IPS-18a (cell line): ENCODE results near the gene ITPKB.

Experiments
- H3K27ac ChIP-seq: one replicate; pipeline ENCODE4 v1.5.1; 2013; ENCODE audit warnings: low read length
- H3K27me3 ChIP-seq: one replicate; pipeline ENCODE4 v1.6.1; 2013; ENCODE audit warnings: mild to moderate bottlenecking, low read length; ENCODE audit not compliant: control insufficient read depth, insufficient read depth
- H3K36me3 ChIP-seq: one replicate; pipeline ENCODE4 v1.6.1; 2013; ENCODE audit warnings: low read depth, low read length; ENCODE audit not compliant: control insufficient read depth
- H3K4me1 ChIP-seq: one replicate; pipeline ENCODE4 v1.6.1; 2013; ENCODE audit warnings: low read depth, low read length; ENCODE audit not compliant: control insufficient read depth
- H3K4me3 ChIP-seq: one replicate; pipeline ENCODE4 v1.5.1; 2013; ENCODE audit warnings: low read length
- H3K9ac ChIP-seq: one replicate; pipeline ENCODE4 v1.6.1; 2013; ENCODE audit warnings: mild to moderate bottlenecking, low read length, moderate library complexity
- H3K9me3 ChIP-seq: one replicate; pipeline ENCODE4 v1.6.1; 2013; ENCODE audit warnings: low read depth, low read length; ENCODE audit not compliant: control insufficient read depth

Gene ITPKB

DNA sequence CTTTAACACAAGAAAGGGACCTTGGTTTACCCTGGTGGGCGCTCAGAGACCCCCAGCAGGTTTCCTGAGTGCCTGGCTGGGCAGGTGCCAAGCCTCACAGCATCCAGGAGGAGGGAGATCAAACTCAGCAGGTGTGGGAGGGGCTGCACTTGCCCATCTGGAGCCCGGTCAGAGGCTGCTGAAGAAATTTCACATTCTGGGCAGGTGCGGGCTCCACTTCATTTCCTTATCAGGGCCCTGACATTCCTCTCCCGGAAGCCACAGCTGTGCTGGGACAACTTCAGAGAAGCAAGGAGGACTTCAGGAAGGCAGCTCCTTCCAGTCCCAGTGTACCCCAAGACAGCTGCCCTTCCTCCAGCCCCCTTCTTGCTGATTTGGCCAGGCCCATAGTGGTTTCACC, 82.9 kb downstream of the ITPKB start:
- Histone ChIP-seq H3K27ac (no peak overlapping the region), H3K4me3 (no peak overlapping the region)

DNA sequence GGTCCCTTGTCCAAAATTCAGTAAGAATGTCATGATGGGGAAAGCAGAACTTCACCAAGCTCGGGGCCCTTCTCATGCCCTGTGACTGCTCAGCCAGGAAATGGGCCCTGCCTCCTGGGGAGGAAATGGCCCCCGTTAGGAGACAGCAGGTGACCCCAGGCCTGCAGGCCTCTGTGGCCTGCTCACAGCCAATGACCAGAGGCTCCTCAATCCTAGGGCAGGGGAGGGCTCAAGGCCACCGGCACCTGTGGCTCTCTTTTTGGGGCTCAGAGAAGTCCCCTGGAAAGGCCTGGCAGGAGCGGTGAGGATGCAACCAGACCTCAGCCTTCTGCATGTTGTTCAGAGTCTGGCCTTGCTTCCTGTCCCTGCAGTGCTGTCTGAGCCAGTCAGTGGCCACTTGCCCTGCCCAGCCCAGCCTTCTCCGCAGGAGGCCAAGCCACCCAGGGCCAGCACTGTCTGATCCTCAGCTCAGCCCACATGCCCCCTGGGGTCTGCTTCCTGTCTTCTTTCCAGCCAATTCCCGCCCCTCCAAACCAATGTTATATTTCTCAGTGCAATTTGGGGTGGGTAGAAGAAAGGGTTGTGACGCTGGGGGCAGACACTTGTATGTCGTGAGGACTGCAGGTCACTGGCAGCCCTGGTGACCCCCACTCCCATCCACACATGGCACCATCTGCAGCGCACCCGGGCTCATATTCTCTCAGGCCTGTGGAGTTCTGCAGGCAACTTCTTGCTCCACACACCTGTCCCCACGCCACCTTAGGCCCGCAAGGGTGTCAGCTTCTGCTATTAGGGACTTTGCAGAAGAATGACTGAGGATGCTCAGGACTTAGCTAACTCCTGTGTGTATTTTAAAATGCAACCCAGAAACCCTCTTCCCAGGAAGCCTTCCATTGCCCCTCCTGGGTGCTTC, 83.6 kb downstream of the ITPKB start:
- no peak overlapping the region for H3K4me3 ChIP-seq
- H3K9ac ChIP-seq: no peak overlapping the region
- H3K27ac ChIP-seq: no peak overlapping the region
- peaks cover 38% of the 10 kb centered on the region for H3K4me1 ChIP-seq
- no peaks in the 10 kb centered on the region for H3K9me3 ChIP-seq
- no peaks in the 10 kb centered on the region for H3K36me3 ChIP-seq
- H3K27me3 ChIP-seq: no peaks in the 10 kb centered on the region

More for the DNA sequence above, 82.9 kb downstream of the ITPKB start:
- no peaks in the 10 kb centered on the region for H3K9me3 ChIP-seq
- no peaks in the 10 kb centered on the region for H3K36me3 ChIP-seq
- H3K4me1 ChIP-seq: peaks cover 37% of the 10 kb centered on the region
- no peak overlapping the region for H3K9ac ChIP-seq
- no peaks in the 10 kb centered on the region for H3K27me3 ChIP-seq

DNA sequence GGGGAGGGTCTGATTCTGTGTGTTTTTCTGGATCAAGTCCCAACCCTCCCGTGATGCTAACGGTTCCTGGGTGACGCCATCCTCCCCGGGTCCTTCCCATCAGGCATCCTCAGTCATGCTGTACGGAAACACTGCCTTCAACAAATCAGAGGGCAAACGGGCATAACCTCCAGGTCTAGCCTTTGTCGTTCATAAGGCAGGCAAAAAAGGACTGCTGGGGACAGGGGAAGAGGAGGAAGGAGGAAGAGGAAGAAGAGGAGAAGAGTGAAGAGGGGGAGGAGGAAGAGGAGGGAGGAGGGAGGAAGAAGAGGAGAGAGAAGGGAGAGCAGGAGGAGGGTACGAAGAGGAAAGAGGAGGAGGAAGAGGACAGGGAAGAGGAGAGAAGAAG, 84.4 kb downstream of the ITPKB start:
- Histone ChIP-seq H3K27ac (no peak overlapping the region), H3K27me3 (no peaks in the 10 kb centered on the region), H3K4me1 (peaks cover 45% of the 10 kb centered on the region), H3K9me3 (no peaks in the 10 kb centered on the region), H3K4me3 (no peak overlapping the region), H3K36me3 (no peaks in the 10 kb centered on the region), H3K9ac (no peak overlapping the region)

DNA sequence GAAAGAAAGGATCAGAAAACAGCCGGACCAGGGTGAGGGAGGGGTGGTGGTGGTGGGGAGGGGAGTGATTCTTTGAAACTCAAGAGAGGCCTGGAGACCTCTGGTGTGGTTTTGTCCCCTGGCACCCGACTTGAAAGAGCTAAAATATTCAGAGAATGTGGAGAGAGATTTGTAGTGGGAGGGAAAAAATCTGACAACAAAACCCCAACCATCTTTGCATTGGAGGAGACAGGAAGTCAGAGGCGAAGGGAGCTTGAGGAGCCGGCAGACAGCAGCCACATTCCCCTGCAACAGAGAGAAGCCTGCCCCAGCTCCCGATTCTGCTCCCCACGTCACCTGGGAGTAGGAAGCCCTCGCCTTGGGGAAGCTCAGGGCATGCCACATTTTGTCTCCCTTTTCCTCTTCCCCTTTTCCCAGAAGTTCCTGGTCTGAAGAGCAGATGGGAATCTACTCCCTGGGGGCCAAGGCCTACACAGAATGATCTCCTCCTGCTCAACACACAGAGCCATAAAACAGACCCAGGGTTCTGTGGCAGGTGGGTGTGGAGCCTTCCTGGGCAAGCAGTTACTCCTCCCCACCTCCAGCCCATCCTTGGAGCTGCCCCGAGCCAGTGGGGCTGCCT, 84.9 kb downstream of the ITPKB start:
- no peak overlapping the region for H3K9ac ChIP-seq
- H3K4me3 ChIP-seq: no peak overlapping the region
- H3K9me3 ChIP-seq: no peaks in the 10 kb centered on the region
- peaks cover 45% of the 10 kb centered on the region for H3K4me1 ChIP-seq
- no peaks in the 10 kb centered on the region for H3K36me3 ChIP-seq
- no peak overlapping the region for H3K27ac ChIP-seq
- H3K27me3 ChIP-seq: no peaks in the 10 kb centered on the region

- Histone ChIP-seq H3K4me3 (no peak overlapping the region), H3K27ac (no peak overlapping the region), H3K27me3 (no peaks in the 10 kb centered on the region), H3K9me3 (no peaks in the 10 kb centered on the region), H3K9ac (no peak overlapping the region), H3K4me1 (peaks cover 45% of the 10 kb centered on the region), H3K36me3 (no peaks in the 10 kb centered on the region)
Observed at GRCh38 chr1:226653311-226653921, 85.7 kb downstream of the ITPKB start.

DNA sequence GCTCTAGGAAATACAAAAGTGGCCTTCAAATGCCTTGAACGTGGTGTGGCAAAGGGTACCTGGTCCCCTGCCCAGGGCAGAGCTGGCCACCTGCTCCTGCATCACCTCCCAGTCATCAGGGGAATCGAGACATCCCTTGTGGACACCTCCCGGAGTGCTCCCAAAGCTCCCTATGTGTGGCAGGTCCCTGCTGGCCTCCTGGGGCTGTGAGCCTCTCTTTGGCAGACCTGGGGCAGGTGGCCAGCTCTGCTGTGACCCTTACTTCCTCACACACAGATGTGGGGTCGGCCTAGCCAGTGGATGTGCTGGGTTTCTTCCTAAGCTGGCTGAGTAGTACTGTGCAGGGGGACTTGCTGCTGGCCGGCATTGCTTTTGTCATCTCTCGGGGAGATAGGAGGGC, 86.5 kb downstream of the ITPKB start:
- no peaks in the 10 kb centered on the region for H3K27me3 ChIP-seq
- no peak overlapping the region for H3K27ac ChIP-seq
- H3K4me1 ChIP-seq: peaks cover 38% of the 10 kb centered on the region
- no peaks in the 10 kb centered on the region for H3K36me3 ChIP-seq
- no peak overlapping the region for H3K9ac ChIP-seq
- no peaks in the 10 kb centered on the region for H3K9me3 ChIP-seq
- no peak overlapping the region for H3K4me3 ChIP-seq

- Histone ChIP-seq H3K9ac (no peak overlapping the region), H3K9me3 (no peaks in the 10 kb centered on the region), H3K4me1 (peaks cover 38% of the 10 kb centered on the region)
Observed at GRCh38 chr1:226651732-226652105, 87.4 kb downstream of the ITPKB start.

GRCh38 chr1:226651041-226651731, 87.9 kb downstream of the ITPKB start:
- no peak overlapping the region for H3K4me3 ChIP-seq
- H3K9ac ChIP-seq: no peak overlapping the region
- H3K9me3 ChIP-seq: no peaks in the 10 kb centered on the region
- no peaks in the 10 kb centered on the region for H3K36me3 ChIP-seq
- H3K4me1 ChIP-seq: peaks cover 37% of the 10 kb centered on the region
- H3K27ac ChIP-seq: no peak overlapping the region
- no peaks in the 10 kb centered on the region for H3K27me3 ChIP-seq

More at GRCh38 chr1:226651732-226652105, 87.4 kb downstream of the ITPKB start:
- H3K27ac ChIP-seq: no peak overlapping the region
- H3K27me3 ChIP-seq: no peaks in the 10 kb centered on the region
- H3K36me3 ChIP-seq: no peaks in the 10 kb centered on the region
- H3K4me3 ChIP-seq: no peak overlapping the region

DNA sequence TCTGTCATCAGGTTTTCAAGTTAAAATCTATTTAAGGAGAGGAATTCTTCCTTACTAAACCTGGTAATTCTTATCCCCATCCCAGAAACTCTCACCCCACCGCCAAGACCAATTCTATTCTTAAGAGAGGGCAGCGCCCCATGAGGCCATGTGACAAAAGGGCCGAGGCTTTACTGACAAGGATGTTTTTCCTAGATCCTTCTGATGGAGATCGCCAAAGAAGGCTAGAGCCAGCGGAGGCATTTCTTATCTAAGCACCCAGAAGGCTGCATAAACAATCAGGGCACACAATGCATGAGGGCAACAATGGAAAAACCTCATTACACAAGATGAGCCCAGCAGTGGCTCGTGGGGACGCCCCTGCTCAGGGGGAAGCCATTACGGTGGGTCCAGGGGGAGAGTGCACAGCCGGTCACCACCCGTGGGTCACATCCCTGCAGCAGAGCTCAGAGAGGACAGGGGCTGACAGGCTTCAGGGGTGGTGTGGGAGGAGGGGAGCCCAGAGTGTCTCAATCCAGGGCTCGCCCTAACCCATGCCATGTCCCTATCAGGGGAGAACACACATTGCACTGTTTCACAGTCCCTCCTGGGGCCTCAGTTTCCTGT, 88.7 kb downstream of the ITPKB start:
- Histone ChIP-seq H3K4me3 (no peak overlapping the region), H3K27me3 (no peaks in the 10 kb centered on the region), H3K9ac (no peak overlapping the region), H3K27ac (no peak overlapping the region), H3K36me3 (no peaks in the 10 kb centered on the region), H3K9me3 (no peaks in the 10 kb centered on the region), H3K4me1 (peaks cover 29% of the 10 kb centered on the region)

DNA sequence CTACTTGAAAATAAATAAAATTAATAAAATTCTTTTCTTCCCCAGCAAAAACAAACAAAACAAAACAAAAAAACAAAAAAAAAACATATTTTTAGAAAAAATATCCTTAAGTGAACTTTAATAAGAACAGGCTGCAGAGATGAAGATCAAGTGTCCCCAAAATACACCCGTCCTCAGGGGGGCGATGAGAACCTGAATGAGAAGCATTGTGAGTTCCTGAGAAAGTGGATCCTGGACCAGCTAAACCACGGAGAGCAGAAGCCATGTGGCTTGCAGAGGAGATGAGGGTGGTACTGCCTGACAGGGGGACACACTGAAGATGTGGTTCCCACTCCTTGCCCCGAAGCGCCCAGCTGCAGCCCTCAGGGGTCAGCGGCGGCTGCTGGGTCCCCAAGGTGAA, 89.3 kb downstream of the ITPKB start:
- H3K9me3 ChIP-seq: no peaks in the 10 kb centered on the region
- H3K27ac ChIP-seq: no peak overlapping the region
- no peaks in the 10 kb centered on the region for H3K27me3 ChIP-seq
- no peak overlapping the region for H3K4me3 ChIP-seq
- H3K9ac ChIP-seq: no peak overlapping the region
- H3K4me1 ChIP-seq: peaks cover 23% of the 10 kb centered on the region
- H3K36me3 ChIP-seq: no peaks in the 10 kb centered on the region

- H3K36me3 ChIP-seq: no peaks in the 10 kb centered on the region
- peaks cover 18% of the 10 kb centered on the region for H3K4me1 ChIP-seq
- no peaks in the 10 kb centered on the region for H3K27me3 ChIP-seq
- H3K4me3 ChIP-seq: no peak overlapping the region
- no peaks in the 10 kb centered on the region for H3K9me3 ChIP-seq
- no peak overlapping the region for H3K27ac ChIP-seq
- no peak overlapping the region for H3K9ac ChIP-seq
Observed at GRCh38 chr1:226649244-226649643, 89.8 kb downstream of the ITPKB start.
